ENCODE measurements around the gene MUSK. TPM values are rescaled to one million over a fixed set of nuclear protein-coding genes. Genes with fewer than 3 reads are reported as not detected.

The MUSK gene
- total and polyA plus RNA-seq, 2 of the 8 experiments (the other 6 are each of a cell fraction or from before 2014, with no cell fraction given) = not detected

- no peaks in the 10 kb centered on the region for H3K36me3 ChIP-seq (ENCODE audit: control insufficient read depth in 2 of 4, insufficient read depth in 4 of 4, low read length in 3 of 4)
- H2BK120ac ChIP-seq (replicated peaks; ENCODE audit: low read depth, low read length) = no peak overlapping the region
- H3K18ac ChIP-seq (ENCODE audit: extremely low read depth, low read length) = no peak overlapping the region
- ChIA-PET CTCF (ENCODE audit: partially characterized antibody) (no interaction called here), POLR2A (ENCODE audit: partially characterized antibody) (no interaction called here)
- H2AFZ ChIP-seq (ENCODE audit: low read length) = no peak overlapping the region
- no peak overlapping the region for H3K27ac ChIP-seq (ENCODE audit: low read depth, low read length)
- H3K9me3 ChIP-seq (ENCODE audit: insufficient read depth in 2 of 2, low read depth in 1 of 2, low read length in 1 of 2) = no peaks in the 10 kb centered on the region
- no peak overlapping the region for H3K14ac ChIP-seq (ENCODE audit: insufficient read length)
- no peak overlapping the region for H2BK5ac ChIP-seq (ENCODE audit: low read depth, low read length)
- TF ChIP-seq CHD2 (IDR thresholded peaks at IDR 0.05; ENCODE audit: low read length) (no peak), SIRT6 (IDR thresholded peaks at IDR 0.05; ENCODE audit: low read length) (no peak), CREB1 (IDR thresholded peaks at IDR 0.05) (no peak), BRCA1 (IDR thresholded peaks at IDR 0.05; ENCODE audit: low read depth, low read length) (no peak), KDM5A (IDR thresholded peaks at IDR 0.05; ENCODE audit: low read length) (no peak)
- H3K79me2 ChIP-seq (ENCODE audit: control insufficient read depth in 1 of 2, insufficient read depth in 2 of 2, low read length in 2 of 2) = no peaks in the 10 kb centered on the region
- H2BK20ac ChIP-seq (ENCODE audit: low read length) = no peak overlapping the region
- no peaks in the 10 kb centered on the region for H3K27me3 ChIP-seq (replicated peaks in 1 of 4; ENCODE audit: control insufficient read depth in 3 of 4, extremely low read depth in 1 of 4, insufficient read depth in 3 of 4, low read length in 3 of 4)
- H4K8ac ChIP-seq (ENCODE audit: extremely low read depth, insufficient read depth, low read length) = no peak overlapping the region
- H3K4ac ChIP-seq (replicated peaks; ENCODE audit: insufficient read length, low read depth, low read length) = no peak overlapping the region
- H2BK15ac ChIP-seq (ENCODE audit: low read length) = no peak overlapping the region
- FAIRE-seq (no peak), DNase-seq (ENCODE audit: low read depth in 1 of 2, low spot score in 2 of 2) (no peak)
- H4K91ac ChIP-seq (replicated peaks; ENCODE audit: insufficient read length, low read length) = no peak overlapping the region
- no peak overlapping the region for H3K4me2 ChIP-seq (ENCODE audit: insufficient read depth in 1 of 2, low read depth in 2 of 2, low read length in 2 of 2)
- no peak overlapping the region for H3K23ac ChIP-seq (ENCODE audit: insufficient read length)
- no peak overlapping the region for H2BK12ac ChIP-seq (ENCODE audit: low read depth, low read length)
- no peak overlapping the region for H3K9ac ChIP-seq (replicated peaks in 1 of 4; ENCODE audit: extremely low read depth in 1 of 4, low read depth in 3 of 4, low read length in 3 of 4)
- H4K5ac ChIP-seq (ENCODE audit: insufficient read length, low read depth, low read length) = no peak overlapping the region
- no peak overlapping the region for H3K4me3 ChIP-seq (ENCODE audit: extremely low read depth in 1 of 4, insufficient read depth in 2 of 4, low read depth in 3 of 4, low read length in 4 of 4)
- no peaks in the 10 kb centered on the region for H3K23me2 ChIP-seq (ENCODE audit: low read depth, low read length)
- H4K20me1 ChIP-seq (replicated peaks in 1 of 2; ENCODE audit: control insufficient read depth in 1 of 2, insufficient read depth in 2 of 2, low read length in 2 of 2) = no peaks in the 10 kb centered on the region
- no peak overlapping the region for H2AK5ac ChIP-seq (ENCODE audit: low read depth, low read length)
- no peaks in the 10 kb centered on the region for H3K4me1 ChIP-seq (replicated peaks in 1 of 4; ENCODE audit: control insufficient read depth in 3 of 4, insufficient read depth in 4 of 4, low read length in 3 of 4)
- WGBS, 2 experiments (ENCODE audit: extremely low coverage in 1 of 2, insufficient coverage in 1 of 2, insufficient read length in 1 of 2, insufficient replicate concordance in 2 of 2, low coverage in 1 of 2, low lambda C conversion rate in 2 of 2, missing lambda C conversion rate in 1 of 2) = 92% methylated on average over 3 of the region's 3 CpGs; no CpG with 5 or more reads in 1 of the 2 experiments
- no peak overlapping the region for H3K56ac ChIP-seq (replicated peaks; ENCODE audit: insufficient read length, low read depth, low read length)
- H3K79me1 ChIP-seq (ENCODE audit: low read depth, low read length) = no peaks in the 10 kb centered on the region
Measured at GRCh38 chr9:110764006-110764405, 95.4 kb downstream of the MUSK start.
